GM15510 (cell line): ENCODE measurements around the gene HMMR.

Experiments
- POLR2A ChIP-seq: IDR thresholded peaks from 3 replicates; pipeline ENCODE4 v1.6.1; 2011; ENCODE audit warnings: borderline replicate concordance; ENCODE audit not compliant: insufficient read length; ENCODE audit errors: extremely low read depth

Gene HMMR

GRCh38 chr5:163532171-163533084, 72.0 kb downstream of the HMMR start:
- no peak for TF ChIP-seq POLR2A

DNA sequence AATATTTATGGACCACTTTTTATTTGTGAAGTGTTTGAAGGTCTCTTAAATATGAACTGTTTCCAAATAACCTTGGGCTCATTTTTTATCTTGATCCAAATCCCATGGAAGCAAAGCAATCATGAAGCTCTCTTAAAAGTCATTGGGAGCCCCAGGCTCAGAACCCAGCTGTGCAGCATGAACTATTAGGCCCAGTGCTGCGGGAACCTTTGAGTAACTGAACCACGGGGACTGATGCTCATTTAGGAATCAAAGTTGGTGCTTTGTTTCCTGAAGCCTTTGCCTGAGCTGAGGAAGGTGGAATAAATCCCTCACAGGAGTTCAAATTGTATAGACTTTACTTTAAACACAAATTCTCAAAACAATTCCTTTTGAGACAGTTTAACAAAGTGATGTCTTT, 72.8 kb downstream of the HMMR start:
- TF ChIP-seq POLR2A, result no peak

DNA sequence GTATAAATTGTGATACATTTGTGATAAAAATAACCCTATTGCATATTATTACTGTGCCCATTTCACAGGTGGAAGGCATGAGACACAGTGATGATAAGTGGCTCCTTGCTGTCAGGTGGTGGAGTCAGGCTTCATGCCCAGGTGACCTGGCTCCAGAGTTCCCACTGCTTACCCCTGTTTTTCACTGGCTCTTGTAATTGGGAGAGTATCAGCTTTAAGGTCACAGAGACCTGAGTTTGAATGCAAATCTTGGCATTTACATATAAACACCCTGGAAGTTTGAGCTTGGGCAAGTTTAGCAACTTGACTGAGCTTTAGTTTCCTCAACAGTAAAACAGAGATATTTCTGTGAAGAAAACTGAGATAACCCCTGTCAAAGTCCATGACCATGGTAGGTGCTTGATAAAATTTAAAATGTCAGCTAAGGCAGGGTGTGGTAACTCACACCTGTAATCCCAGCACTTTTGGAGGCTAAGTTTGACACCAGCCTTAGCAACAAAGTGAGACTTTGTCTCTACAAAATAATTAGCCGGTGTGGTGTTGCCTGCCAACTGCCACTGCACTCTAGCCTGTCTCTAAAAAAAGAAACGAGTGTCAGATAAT, 74.2 kb downstream of the HMMR start:
- no peak for TF ChIP-seq POLR2A

- TF ChIP-seq POLR2A, result no peak
Observed at GRCh38 chr5:163535290-163535689, 74.9 kb downstream of the HMMR start.

- no peak for TF ChIP-seq POLR2A
Observed at GRCh38 chr5:163540696-163541095, 80.3 kb downstream of the HMMR start.
